GM19455 (cell line): Measurements from ENCODE around the gene TNFSF10.

Experiments
- ATAC-seq: cut with Tn5 transposase; IDR thresholded peaks from one replicate; pipeline ENCODE4 v1.9.1; 2021; ENCODE audit not compliant: unreplicated experiment

Gene TNFSF10

GRCh38 chr3:172461530-172462138 lies 61.6 kb downstream of the TNFSF10 start:
- ATAC-seq, result peak; percentile 66

GRCh38 chr3:172456404-172456803 lies 66.8 kb downstream of the TNFSF10 start:
- ATAC-seq, result no peak
